Inflammatory macrophage treated with lipopolysaccharide for 1 hour (primary cell): ENCODE results near the gene MOB2.

Experiments
- DNase-seq, 2 donors: peaks; one replicate each; pipeline ENCODE4 v3.0.0-alpha.2; 2020 to 2022

The MOB2 gene

GRCh38 chr11:1502954-1503707 lies 16.6 kb upstream of the MOB2 start:
- no peak for DNase-seq

GRCh38 chr11:1502168-1502953 lies 15.8 kb upstream of the MOB2 start:
- DNase-seq = no peak

- no peak for DNase-seq
Measured at GRCh38 chr11:1501421-1502167, 15.0 kb upstream of the MOB2 start.

GRCh38 chr11:1500466-1501420 lies 14.2 kb upstream of the MOB2 start:
- no peak for DNase-seq

GRCh38 chr11:1499899-1500298 lies 13.3 kb upstream of the MOB2 start:
- DNase-seq = no peak

- DNase-seq = no peak
Measured at GRCh38 chr11:1499261-1499890, 12.8 kb upstream of the MOB2 start.

GRCh38 chr11:1498262-1498661 lies 11.7 kb upstream of the MOB2 start:
- DNase-seq = no peak

GRCh38 chr11:1497600-1497999 lies 11.0 kb upstream of the MOB2 start:
- DNase-seq = no peak

GRCh38 chr11:1496761-1497095 lies 10.1 kb upstream of the MOB2 start:
- DNase-seq = no peak

- no peak for DNase-seq
Measured at GRCh38 chr11:1496091-1496760, 9.6 kb upstream of the MOB2 start.

- DNase-seq = no peak
Measured at GRCh38 chr11:1494650-1495049, 8.1 kb upstream of the MOB2 start.

- DNase-seq = peak in 1 of 2 donors; percentile 10
Measured at GRCh38 chr11:1493650-1494244, 7.2 kb upstream of the MOB2 start.

GRCh38 chr11:1491379-1491778 lies 4.8 kb upstream of the MOB2 start:
- DNase-seq = no peak

- DNase-seq = no peak
Measured at GRCh38 chr11:1490651-1491050, 4.1 kb upstream of the MOB2 start.

- no peak for DNase-seq
Measured at GRCh38 chr11:1488575-1489180, 2.1 kb upstream of the MOB2 start.

- DNase-seq = no peak
Measured at GRCh38 chr11:1487851-1488574, 1.4 kb upstream of the MOB2 start.

- no peak for DNase-seq
Measured at GRCh38 chr11:1487091-1487850, 692 bp upstream of the MOB2 start.

- DNase-seq = no peak
Measured at GRCh38 chr11:1485504-1485885, 1.1 kb downstream of the MOB2 start.
